HUES64 (cell line): ENCODE data around the gene CEP57.
"Not testable (repeated sequence)": the region's sequence is repeated elsewhere in the genome, so short reads cannot be mapped to it uniquely, and the experiment has no call there.

ENCODE experiments used
- H3K27ac ChIP-seq: 2 replicates; pipeline ENCODE4 v1.7.0; 2013; ENCODE audit warnings: low read depth, low read length, inconsistent platforms
- H3K27me3 ChIP-seq: 2 replicates; pipeline ENCODE4 v1.6.1; 2013; ENCODE audit warnings: mild to moderate bottlenecking, low read length; ENCODE audit not compliant: insufficient read depth
- H3K36me3 ChIP-seq: 2 replicates; pipeline ENCODE4 v1.6.1; 2013; ENCODE audit warnings: mild to moderate bottlenecking, low read length; ENCODE audit not compliant: insufficient read depth
- H3K4me1 ChIP-seq: 2 replicates; pipeline ENCODE4 v1.6.1; 2013; ENCODE audit warnings: mild to moderate bottlenecking, low read length, moderate library complexity; ENCODE audit not compliant: insufficient read depth
- H3K4me3 ChIP-seq: 2 replicates; pipeline ENCODE4 v1.5.1; 2013; ENCODE audit warnings: mild to moderate bottlenecking, low read length, moderate library complexity
- H3K9ac ChIP-seq: 2 replicates; pipeline ENCODE4 v1.6.1; 2013; ENCODE audit warnings: mild to moderate bottlenecking, low read depth, low read length
- H3K9me3 ChIP-seq: 2 replicates; pipeline ENCODE4 v1.6.1; 2013; ENCODE audit warnings: low read depth, low read length; ENCODE audit not compliant: insufficient read depth
- WGBS: fragments of 150-250, 120-280 bp; methylation state at CpG from one replicate; pipeline ENCODE4 v1.1.7; 2013; ENCODE audit warnings: missing lambda C conversion rate; 5-methylcytosine and 5-hydroxymethylcytosine counted together

The CEP57 gene

GRCh38 chr11:95860024-95860423, 69.7 kb downstream of the CEP57 start:
- H3K27me3 ChIP-seq, H3K9me3 ChIP-seq, H3K27ac ChIP-seq, H3K9ac ChIP-seq, H3K4me3 ChIP-seq, H3K4me1 ChIP-seq: not testable (repeated sequence)
- WGBS = 91% methylated on average over 3 of the region's 4 CpGs
- peaks cover 71% of the 10 kb centered on the region for H3K36me3 ChIP-seq

- H3K27me3 ChIP-seq = no peaks in the 10 kb centered on the region
- H3K36me3 ChIP-seq = peaks cover 50% of the 10 kb centered on the region
- no peak overlapping the region for H3K9ac ChIP-seq
- H3K9me3 ChIP-seq = no peaks in the 10 kb centered on the region
- H3K4me1 ChIP-seq = no peaks in the 10 kb centered on the region
- H3K4me3 ChIP-seq = no peak overlapping the region
- WGBS = 94% methylated on average over 2 of the region's 2 CpGs
- no peak overlapping the region for H3K27ac ChIP-seq
These were observed 73.3 kb downstream of the CEP57 start for GRCh38 chr11:95863486-95864140.

GRCh38 chr11:95867105-95867504, 76.8 kb downstream of the CEP57 start:
- WGBS = 96% methylated on average over 6 of the region's 6 CpGs
- H3K27me3 ChIP-seq = no peaks in the 10 kb centered on the region
- no peak overlapping the region for H3K9ac ChIP-seq

GRCh38 chr11:95870877-95871276, 80.6 kb downstream of the CEP57 start:
- H3K4me1 ChIP-seq, H3K4me3 ChIP-seq, H3K9ac ChIP-seq, H3K36me3 ChIP-seq, H3K27ac ChIP-seq, H3K27me3 ChIP-seq, H3K9me3 ChIP-seq: not testable (repeated sequence)
- WGBS = 100% methylated on average over 1 of the region's 3 CpGs

More at GRCh38 chr11:95867105-95867504, 76.8 kb downstream of the CEP57 start:
- Histone ChIP-seq H3K4me1 (no peaks in the 10 kb centered on the region), H3K9me3 (no peaks in the 10 kb centered on the region), H3K36me3 (peaks cover 30% of the 10 kb centered on the region), H3K4me3 (no peak overlapping the region), H3K27ac (no peak overlapping the region)

- WGBS = 99% methylated on average over 2 of the region's 2 CpGs
- Histone ChIP-seq H3K27me3 (no peaks in the 10 kb centered on the region), H3K4me3 (no peak overlapping the region), H3K9ac (no peak overlapping the region), H3K27ac (no peak overlapping the region), H3K9me3 (peaks cover 11% of the 10 kb centered on the region; the same call in 1 of the 2 replicates), H3K4me1 (no peaks in the 10 kb centered on the region), H3K36me3 (peaks cover 38% of the 10 kb centered on the region)
These were observed 87.0 kb downstream of the CEP57 start for GRCh38 chr11:95877291-95877690.
